ENCODE measurements around the gene TAGLN2.
A peak's percentile ranks its signal among the peaks of the same experiment; 100 is the strongest.

Gene TAGLN2

DNA sequence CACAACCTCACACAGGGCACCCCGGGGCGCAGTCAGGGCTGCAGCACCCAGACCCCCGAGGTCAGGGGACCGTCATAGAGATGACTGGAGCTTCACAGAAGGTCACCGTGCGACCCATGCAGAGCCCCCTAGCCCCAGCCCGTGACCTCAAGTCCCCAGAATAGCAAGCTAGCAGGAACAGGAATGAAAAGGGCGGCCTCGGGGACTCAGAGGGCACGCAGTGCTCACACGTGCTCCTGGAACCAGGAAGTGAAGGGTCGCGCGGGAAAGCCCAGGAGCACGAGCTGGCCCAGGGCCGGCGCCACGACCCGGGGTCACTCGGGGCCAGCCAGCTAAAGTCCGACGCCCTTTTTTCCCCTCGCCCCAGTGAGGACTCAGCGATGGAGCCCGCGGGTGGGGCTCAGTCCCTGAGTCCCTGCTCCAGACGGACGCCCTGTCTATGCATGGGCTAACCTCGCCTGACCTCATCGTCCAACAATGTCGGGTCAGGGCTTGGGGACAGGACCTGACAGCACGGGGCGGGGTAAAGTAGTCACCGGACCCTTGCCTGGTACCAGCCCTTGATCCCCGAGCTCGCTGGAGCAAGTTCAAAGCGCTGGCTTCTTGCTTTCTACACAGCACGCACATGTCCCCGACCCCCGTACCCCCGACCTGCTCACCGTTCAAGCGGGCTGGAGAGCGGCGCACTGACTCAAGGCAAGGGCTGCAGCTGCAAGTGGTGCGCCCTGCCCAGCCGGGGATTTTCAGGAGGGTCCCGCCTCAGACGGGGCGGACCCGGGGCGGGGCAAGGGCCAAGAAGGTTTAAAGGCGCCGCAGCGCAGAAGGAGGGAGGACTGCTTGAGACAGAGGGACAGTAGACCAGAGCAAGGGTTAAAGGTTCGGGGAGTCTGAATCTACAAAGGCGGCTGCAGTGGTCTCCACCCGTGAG, at the start of gene TAGLN2:
Gene TAGLN2, minus strand, starts transcription at position 717 of the 928 bp plus-strand sequence. CDS start 4,998 bp downstream, outside the sequence.
- peak; percentile 91 for DNase-seq (ENCODE audit: low read depth)

DNA sequence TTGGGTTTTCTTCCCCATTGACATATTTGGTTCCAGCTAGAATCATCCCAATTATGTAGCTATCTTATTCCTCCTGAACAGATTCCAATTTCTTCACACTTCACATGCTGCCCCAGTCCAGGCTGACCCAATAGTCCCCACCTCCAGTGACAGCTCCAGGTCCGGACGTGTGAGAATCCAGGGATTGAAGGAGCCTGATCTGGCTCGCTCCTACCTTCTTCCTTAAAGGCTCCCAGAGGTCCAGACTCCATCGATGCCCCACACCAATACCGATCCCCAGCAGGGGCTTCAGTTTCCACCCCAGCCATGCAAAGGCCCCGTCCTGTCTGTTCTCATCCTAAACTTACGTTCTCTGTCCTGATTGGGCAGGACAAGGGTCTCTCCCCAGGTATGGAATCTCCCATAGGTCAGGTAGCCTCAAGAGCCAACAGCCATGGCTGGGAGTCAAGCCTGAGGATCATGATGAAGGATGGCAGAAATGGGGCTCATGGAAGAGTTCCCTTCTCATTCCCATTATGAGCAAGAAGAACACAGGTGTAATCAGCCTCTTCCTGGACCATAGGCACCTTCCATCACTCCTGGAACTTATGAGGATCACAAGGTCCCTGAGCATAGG, 49.2 kb upstream of the TAGLN2 start:
- no peak for DNase-seq (ENCODE audit: low read depth)

DNA sequence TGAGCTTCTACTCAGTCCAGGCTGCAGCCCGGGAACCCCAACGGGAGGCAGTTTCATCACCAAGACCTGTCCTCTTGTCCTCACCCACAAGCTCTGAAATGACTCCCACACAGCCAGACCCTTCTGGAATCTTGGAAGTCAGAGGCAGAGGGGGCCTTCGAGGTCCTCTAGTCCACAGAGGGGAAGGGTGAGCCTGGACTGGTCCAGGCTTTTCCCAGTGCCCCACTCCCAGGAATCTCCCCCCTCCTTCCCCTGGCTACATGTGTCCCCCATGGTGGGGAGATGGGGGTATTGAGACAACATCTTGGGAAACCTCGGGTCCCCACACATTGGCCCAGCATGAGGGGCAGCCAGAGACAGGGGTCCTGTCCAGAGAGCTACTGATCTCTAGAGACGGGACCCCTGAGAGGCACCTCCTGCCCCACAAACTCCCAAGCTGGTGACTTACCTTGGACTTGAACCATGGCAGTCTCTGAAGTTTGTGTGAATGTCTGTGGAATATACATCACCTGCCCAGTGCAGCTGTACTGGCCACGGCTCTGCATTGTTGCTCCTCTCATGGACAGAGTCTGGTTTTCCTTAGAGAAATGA, 48.1 kb upstream of the TAGLN2 start:
- no peak for DNase-seq (ENCODE audit: low read depth)

DNA sequence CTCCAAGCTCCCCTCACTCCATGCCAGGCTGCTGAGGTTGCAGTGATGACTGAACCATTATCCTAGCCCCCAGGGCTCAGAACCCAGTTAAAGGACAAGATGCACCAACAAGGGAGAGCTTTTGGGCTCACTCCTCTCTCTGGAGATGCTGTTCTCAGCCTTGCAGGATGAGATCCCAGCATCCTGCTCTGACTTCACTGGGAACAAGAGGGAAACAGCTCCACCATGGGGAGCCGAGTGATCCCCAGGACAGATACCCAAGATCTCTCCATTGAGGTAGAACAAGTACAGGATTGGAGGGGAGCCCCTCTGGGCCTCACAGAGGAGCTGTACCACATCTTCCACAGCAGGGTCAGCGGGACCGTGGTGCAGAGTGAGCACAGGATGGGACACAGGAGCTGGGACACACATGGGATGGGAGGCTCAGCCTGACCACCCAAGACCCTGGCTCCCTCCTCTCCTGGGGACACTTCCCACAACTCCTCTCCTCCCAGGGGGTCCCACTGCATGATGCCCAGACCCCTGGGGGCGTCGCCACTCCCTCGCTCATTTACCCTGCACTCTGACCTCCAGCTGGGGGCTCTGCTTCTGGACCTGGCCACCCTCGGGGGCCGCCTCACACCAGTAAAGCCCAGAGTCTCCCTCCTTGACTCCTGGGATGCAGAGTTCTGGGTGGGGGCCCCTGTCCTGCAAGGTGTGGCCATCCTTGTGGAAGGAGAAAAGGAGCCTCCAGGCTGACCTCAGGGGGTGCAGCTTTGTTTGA, 47.3 kb upstream of the TAGLN2 start:
- DNase-seq (ENCODE audit: low read depth): no peak

DNA sequence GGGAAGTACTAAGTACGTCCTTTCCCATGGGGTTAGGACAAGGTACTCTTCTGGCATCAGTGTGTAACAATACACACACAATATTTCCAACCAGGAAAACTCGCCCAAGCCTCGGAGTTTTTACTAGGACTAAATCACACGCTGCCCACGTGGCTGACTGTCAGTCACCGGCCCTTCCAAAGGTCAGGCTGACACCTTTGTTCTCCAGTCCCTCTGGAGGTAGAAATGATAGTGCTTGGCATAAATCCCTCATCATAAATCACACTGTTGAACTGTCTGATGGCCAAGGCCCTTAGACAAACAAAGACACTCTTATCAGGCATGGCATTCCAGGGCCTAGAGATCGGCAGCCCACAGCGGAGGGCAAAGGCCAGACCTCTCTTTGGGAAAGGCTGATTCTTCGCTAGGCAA, 45.6 kb upstream of the TAGLN2 start:
- DNase-seq (ENCODE audit: low read depth): no peak

DNA sequence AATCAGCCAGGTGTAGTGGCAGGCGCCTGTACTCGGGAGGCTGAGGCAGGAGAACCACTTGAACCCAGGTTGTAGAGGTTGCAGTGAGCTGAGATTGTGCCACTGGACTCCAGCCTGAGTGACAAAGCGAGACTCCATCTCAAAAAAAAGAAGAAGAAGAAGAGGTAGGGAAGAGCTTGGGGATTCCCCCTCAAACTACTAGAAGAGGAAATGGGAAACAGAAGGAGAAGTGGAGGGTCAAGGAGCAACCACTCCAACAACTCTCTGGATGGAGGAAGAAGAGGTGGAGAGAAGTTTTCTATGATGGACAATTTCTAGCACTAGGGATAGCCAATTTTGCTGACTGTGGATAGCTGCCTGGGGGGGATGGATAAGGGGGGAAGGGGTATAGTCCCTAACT, 43.6 kb upstream of the TAGLN2 start:
- DNase-seq (ENCODE audit: low read depth): no peak

DNA sequence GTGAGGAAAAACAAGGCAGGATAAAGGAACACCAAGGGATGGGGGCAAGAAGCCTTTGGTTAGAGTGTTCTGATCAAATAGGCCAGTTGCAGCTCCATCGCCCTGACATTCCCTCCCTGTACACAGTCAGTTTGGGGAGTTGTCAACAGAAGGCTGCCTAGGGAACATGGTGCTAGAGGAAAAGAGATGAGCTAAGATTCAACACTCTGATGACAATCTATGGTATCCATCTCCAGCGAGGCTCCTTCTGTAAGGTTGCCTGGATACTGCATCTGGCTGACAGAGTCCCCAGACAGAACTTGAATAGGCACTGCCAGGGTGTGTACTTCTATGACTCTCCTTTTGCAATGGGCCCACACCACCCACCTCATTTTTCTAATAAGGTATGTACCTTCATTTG, 40.0 kb upstream of the TAGLN2 start:
- no peak for DNase-seq (ENCODE audit: low read depth)

DNA sequence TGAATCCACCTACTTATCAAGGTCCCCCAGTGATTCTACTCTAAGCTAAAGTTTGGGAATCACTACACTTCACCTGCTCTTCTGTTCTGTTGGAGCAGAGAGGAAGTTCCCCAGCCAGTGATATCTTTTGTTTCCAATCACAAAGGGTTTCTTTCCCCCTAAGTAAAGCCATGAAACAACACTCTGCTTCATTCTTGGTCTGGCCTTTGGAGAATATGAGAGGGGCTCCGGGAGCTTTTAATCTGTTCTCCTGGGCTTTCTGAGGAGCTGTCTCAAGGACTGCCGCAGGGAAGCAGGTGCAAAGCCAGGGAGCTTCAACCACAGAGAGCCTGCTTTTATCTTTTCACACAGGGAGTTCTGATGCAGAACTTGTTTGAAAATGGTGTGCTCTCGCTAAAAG, 38.8 kb upstream of the TAGLN2 start:
- no peak for DNase-seq (ENCODE audit: low read depth)

DNA sequence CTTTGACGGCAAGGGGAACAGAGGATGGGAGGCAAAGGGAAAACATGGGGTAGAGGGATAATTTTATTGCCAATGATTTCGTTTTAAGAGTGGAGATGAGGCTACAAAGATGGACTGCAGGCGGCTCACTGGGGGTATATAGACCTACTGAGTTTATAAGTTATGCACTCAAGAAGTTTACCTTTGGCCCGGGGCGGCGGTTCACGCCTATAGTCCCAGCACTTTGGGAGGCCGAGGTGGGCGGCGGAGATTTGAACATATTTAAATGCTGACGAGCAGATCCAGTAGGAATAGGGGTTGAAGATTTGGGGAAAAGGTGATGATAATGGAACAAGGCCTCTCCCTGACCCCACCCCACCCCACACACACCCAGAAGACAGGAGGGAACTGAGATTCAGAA, 36.9 kb upstream of the TAGLN2 start:
- DNase-seq (ENCODE audit: low read depth): no peak

DNA sequence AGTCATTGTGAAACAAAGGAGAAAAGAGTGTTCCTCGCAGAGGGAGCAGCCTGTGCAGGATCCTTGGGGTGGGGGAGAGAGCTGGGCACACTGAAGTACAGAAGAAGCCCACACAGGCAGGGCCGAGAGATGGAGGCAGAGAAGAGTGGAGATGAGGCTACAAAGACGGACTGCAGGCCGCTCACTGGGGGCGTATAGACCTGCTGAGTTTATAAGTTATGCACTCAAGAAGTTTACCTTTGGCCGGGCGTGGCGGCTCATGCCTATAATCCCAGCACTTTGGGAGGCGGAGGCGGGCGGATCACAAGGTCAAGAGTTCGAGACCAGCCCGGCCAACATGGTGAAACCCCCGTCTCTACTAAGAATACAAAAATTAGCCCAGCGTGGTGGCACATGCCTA, 36.3 kb upstream of the TAGLN2 start:
- no peak for DNase-seq (ENCODE audit: low read depth)

DNA sequence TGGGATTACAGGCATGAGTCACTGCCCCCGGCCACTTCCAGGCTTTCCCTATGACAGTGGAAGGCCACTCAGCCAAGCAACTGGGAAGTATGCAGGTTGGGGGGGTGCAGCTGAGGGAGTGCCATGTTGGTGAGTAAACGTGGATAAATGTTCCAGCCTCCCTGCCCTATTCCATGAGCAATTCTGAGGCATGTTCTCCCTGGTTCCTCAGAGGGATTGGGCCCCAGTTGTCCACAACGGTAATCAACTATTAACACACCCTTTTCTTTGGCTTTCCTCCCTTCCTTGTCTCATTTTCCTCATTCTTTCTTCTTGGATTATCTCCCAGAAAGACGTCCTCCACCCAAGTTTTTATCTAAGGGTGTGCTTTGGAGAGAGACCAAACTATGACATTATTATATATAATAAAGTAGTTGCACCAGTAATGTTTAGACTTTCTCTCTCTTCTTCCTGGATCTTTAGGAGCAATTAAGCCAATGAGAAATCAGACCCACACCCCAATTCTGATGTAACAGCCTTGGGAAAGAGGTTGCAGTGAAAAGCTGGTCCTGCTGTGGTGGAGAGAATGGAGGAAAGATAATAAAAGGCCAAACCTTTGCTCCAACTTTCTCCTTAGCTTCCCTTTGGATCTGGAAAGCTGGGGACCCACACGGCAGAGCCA, 35.5 kb upstream of the TAGLN2 start:
- DNase-seq (ENCODE audit: low read depth): peak; percentile 56

DNA sequence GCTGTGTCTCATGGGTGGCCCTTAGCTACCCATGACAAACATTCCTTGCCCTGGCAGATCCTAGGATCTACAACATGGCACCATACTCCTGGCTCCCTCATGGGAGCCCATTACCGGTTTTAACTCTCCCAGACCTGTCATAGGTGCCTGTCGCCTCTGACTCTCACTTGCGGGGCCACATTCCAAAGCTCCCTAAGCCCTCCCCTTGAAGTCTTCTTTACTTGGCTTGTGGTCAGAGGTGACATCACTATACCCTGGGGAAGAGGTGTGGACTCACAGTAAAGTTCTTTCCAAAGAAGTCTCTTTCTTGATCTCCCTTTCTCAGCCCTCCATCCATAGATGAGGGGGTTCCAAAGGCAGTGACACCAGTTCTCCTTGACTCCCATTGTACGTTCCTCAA, 34.1 kb upstream of the TAGLN2 start:
- no peak for DNase-seq (ENCODE audit: low read depth)

DNA sequence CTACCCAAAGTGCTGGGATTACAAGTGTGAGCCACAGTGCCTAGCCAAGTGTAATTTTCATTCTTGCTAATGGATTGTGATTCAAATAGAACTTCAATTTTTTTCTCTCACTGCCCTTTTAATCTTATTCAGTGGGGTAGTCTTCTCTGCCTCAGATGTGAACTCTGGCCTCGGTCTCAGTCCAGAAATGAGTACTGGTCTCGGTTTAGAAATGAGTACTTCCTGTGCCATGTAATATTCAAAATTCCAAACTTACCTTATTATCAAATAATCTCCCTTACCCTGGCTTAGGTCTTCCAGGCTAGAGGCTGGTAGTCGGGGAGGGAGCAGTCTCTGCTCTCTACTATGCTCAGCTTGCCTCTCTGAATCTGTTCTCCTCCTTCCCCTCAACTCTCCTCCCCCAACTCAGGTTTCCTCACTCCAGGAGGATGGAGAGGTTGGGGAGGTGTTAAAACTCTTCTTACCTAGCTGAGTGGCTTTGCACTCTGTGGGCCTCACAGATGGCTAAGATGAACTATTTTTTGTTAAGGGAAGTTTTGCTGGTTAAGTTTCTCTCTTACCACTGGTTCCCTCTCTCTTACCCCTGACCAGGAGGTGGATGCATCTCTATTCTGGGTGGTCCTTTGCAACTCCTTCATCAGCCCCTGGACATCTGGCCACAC, 33.5 kb upstream of the TAGLN2 start:
- DNase-seq (ENCODE audit: low read depth): no peak

DNA sequence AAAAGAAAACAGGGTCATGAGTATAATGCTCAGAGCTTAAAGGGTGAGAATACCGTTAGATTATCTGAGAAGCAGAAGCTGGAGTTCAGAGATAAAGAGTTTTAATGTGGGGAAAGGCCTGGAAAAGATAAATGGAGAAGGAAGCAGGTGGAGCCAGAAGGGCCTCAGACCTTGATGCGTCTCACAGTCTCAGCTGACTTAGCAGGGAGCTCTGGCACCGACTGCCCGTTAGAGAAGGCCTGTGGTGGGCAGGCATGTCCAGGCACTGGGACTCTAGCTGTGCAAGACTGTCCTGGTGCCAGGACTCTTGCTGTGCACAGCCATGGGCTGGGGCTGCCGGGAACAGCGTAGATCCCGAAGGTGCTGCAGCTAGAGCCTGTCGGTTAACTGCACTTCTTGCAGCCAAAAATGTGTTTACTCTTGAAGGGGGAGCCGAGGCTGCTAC, 32.5 kb upstream of the TAGLN2 start:
- DNase-seq (ENCODE audit: low read depth): no peak

DNA sequence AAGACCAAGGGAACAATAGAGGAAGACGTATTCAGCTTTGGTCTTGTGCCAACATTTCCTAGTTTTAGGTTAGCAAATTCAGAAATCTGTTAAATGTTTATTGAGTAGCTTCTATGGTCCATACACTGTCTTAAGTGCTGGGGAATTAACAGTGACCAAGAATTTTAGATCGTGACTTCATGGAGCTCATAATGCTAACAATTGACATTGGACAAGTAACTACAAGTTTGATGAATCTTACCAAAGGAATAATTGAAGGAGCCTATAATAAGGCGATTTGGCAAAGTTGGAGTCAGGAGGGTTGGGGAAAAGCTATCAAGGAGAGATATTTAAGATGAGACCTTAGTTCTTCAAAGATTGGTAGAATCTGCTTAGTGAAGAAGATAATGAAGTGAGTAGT, 30.1 kb upstream of the TAGLN2 start:
- DNase-seq (ENCODE audit: low read depth): no peak

DNA sequence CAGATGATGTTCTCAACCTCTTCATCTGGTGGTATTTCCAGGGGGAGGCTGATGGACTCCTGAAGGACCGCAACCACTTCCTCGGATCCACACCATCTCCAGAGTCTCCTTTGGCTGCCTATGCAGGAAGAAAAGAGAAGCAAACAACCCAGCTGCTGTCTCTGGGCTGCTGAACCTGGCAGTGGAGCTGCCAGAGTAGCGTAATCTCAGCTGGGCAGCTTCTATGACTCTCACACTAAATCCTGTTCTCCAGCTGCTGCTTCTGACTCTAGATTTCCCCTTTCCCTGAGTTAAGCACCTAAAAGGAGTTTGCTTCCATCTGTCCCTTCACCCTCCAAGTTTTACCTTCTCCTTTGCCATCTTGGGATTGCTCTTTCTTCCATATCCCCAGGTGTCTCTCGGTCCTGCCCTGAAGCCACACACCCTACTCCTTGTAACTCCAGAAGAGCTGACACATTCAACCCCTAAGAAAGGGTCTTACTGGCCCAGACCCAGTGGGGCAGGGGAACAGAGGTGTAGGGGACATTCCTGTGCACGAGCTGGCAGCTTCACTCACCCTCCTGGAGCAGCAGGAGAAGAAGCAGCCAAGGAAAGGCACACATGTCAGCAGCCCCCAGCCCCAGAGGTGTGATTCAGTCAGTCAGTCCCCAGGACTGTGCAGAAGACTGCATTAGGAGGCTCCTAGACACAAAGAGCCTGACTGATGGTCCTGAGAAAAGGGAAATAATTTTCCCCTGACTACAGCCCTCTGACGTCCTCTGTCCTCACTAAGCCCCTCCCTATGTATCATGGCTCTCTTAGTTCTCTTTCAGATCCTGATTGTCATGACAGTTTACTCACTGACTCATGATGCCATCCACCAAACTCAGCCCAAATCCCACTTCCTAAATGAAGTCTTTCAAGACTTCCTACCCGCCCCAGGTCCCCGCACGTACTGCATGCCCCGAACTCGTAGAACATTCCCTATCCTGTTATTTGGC, 28.5 kb upstream of the TAGLN2 start, which contains the start of gene SLAMF9:
Gene SLAMF9, minus strand, starts transcription at position 702 of the 980 bp plus-strand sequence. Its CDS starts 100 bp downstream, at position 602.
- DNase-seq (ENCODE audit: low read depth): no peak

DNA sequence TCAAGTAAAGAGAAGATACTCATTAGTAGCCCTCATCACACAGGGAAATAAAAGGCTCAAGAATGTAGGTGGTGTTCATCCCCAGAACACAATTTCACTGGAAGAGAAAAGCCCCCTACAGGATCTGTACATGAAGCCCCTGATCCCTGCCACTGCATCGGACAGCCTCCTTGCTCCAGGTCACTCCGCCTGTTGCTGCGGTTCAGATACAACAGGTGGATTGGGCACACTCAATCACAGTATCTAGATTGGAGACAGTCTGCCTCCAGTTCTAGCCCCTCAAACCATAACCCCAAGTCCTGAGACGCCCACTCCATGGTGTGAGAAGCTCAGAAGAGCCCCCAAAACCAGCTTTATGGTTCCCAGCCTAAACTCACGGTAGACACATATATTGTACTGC, 27.6 kb upstream of the TAGLN2 start:
- no peak for DNase-seq (ENCODE audit: low read depth)

DNA sequence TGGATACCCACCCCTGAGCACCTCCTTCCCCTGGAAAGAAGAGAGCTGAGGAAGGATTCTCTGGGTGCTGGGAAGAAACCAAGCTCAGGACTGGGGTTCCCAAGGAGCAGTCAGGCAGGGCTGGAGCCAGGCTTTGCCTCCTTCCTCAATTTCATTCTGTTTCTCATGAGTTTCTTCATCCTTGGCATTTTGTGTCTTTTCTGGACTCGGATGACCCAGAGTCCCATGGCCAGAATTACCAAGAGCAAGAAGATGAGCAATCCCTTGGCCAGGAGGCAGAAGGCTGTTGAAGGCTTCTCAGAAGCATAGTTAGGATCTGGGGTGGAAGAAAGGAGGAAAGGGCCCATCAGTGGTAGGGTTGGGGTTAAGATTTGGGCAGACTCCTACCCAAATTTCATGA, 26.2 kb upstream of the TAGLN2 start:
- DNase-seq (ENCODE audit: low read depth): no peak

DNA sequence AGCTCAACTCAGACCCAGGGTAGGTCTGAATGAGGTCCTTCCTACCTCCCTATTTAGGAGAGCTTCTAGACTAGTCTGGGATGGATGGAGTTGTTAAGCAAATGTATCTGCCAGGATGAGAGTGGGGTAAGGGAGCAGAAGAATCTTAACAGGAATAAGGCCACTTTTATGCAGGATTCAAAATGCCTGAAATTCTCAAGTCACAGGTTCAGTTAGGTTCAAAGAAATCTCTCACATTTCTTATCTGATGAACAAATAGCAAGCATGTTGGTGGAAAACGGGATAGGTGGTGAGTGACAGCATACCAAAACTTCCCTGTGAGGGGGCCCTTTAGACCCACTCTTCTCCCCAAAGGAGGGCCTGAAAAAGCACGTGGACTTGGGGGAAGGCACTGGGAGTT, 25.7 kb upstream of the TAGLN2 start:
- DNase-seq (ENCODE audit: low read depth): no peak

DNA sequence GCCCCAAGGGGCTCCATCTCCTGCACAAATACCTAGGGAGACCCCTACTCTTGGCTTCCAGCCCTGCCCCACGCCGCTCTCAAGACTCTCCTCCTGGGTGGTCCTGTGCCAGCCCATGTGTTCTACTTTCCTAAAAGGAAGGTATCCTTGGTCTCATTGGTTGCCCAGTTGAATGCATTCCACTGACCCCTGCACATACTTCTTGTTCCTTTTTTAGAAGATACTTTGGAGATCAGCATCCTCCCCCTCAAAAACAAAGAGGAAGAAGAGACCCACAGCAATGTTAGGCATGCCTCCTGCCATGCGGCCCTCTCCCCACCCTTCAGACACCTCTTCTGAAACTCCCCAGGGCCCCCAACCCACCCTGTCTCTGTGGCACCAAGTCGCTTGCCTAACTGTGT, 24.7 kb upstream of the TAGLN2 start:
- DNase-seq (ENCODE audit: low read depth): no peak
